ENCODE data around the gene ZP2.
A peak's percentile ranks its signal among the peaks of the same experiment; 100 is the strongest.
"Not testable (repeated sequence)": the region's sequence is repeated elsewhere in the genome, so short reads cannot be mapped to it uniquely, and the experiment has no call there.

The ZP2 gene

DNA sequence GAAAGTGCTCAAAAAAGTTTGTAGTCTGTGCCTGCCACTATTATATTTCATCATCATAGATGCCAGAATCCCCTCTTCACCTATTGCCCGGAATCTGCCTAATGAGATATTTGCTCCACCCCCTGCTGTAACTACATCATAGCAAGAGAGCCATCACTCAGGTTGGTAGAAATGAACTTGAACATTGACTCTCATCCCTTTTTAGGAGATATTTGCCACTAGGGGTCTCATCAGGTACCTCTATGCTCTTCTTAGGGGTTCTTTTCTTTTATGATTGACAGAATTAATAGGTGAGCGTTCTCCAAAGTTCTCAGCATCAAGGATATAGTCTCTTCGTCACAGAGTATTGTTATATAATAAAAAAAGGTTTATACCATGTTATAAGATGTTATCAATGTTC lies 42.1 kb upstream of the ZP2 start:
- TF ChIP-seq EZH2phosphoT487 (IDR thresholded peaks at IDR 0.05; ENCODE audit: borderline replicate concordance, low read length) = no peak
- TF ChIP-seq, protein P1, sequence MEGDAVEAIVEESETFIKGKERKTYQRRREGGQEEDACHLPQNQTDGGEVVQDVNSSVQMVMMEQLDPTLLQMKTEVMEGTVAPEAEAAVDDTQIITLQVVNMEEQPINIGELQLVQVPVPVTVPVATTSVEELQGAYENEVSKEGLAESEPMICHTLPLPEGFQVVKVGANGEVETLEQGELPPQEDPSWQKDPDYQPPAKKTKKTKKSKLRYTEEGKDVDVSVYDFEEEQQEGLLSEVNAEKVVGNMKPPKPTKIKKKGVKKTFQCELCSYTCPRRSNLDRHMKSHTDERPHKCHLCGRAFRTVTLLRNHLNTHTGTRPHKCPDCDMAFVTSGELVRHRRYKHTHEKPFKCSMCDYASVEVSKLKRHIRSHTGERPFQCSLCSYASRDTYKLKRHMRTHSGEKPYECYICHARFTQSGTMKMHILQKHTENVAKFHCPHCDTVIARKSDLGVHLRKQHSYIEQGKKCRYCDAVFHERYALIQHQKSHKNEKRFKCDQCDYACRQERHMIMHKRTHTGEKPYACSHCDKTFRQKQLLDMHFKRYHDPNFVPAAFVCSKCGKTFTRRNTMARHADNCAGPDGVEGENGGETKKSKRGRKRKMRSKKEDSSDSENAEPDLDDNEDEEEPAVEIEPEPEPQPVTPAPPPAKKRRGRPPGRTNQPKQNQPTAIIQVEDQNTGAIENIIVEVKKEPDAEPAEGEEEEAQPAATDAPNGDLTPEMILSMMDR (IDR thresholded peaks at IDR 0.05; ENCODE audit: low read depth, low read length, poor library complexity, severe bottlenecking) = peak; percentile 26
- Histone ChIP-seq H3K4me3 (ENCODE audit: low read length) (no peak overlapping the region), H3K27ac (ENCODE audit: low read depth, low read length) (no peak overlapping the region), H3K4me1 (ENCODE audit: control insufficient read depth, low read length) (peaks cover 11% of the 10 kb centered on the region), H3K79me2 (ENCODE audit: control insufficient read depth, low read length) (no peaks in the 10 kb centered on the region), H3F3A (ENCODE audit: control insufficient read depth, insufficient read depth) (no peaks in the 10 kb centered on the region), H3K27me3 (ENCODE audit: control insufficient read depth, low read length) (peaks cover 53% of the 10 kb centered on the region), H3K9me3 (ENCODE audit: control insufficient read depth, insufficient read depth, low read length) (no peaks in the 10 kb centered on the region), H3K36me3 (ENCODE audit: control insufficient read depth, low read length) (no peaks in the 10 kb centered on the region), H3K9me2 (replicated peaks; ENCODE audit: control insufficient read depth, low read length) (no peaks in the 10 kb centered on the region), H4K20me1 (ENCODE audit: control insufficient read depth, insufficient read depth, low read depth, low read length) (no peaks in the 10 kb centered on the region), H3K4me2 (ENCODE audit: low read length) (no peak overlapping the region)

DNA sequence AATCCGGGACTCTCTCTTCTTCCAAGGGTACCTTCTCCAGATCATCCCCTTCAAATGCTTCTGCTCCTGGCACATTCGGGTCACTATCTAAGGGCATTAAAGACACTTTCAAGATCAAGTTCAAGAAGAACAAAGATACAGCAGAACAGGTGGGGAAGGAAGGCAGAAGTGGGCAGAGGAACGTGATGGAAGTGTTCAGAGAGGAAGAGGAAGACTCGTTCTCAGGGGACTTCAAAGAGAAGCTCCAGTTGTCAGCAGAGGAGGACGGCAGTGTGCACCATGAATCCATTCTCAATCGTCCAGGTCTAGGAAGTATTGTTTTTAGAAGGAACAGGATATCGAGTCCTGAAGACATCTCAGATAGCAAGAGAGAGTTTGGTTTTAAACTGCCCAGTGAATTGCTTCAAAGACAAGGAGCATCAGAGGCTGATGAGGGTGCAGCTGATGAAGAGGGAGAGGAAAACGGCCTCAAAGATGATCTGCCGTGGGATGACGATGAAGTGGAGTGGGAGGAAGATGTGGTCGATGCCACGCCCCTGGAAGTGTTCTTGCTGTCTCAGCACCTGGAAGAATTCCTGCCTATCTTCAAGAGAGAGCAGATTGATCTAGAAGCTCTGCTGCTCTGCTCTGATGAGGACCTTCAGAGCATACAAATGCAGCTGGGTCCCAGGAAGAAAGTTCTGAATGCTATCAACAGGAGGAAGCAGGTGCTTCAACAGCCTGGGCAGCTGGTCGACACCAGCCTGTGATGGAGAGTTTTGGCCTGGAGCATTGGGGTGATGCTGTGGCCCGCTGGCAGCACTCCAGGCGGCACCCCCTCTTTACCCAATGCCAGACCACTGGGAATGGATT lies 38.9 kb upstream of the ZP2 start:
- no peaks in the 10 kb centered on the region for H3F3A ChIP-seq (ENCODE audit: control insufficient read depth, insufficient read depth)
- H3K4me2 ChIP-seq (ENCODE audit: low read length) = peak overlapping the region; percentile 41
- H3K27me3 ChIP-seq (ENCODE audit: control insufficient read depth, low read length) = peaks cover 41% of the 10 kb centered on the region
- H3K4me1 ChIP-seq (ENCODE audit: control insufficient read depth, low read length) = peaks cover 11% of the 10 kb centered on the region
- no peaks in the 10 kb centered on the region for H3K36me3 ChIP-seq (ENCODE audit: control insufficient read depth, low read length)
- H3K9me3 ChIP-seq (ENCODE audit: control insufficient read depth, insufficient read depth, low read length) = no peaks in the 10 kb centered on the region
- H3K4me3 ChIP-seq (ENCODE audit: low read length) = peak overlapping the region; percentile 25; the same call in 1 of the 2 replicates
- no peak overlapping the region for H3K27ac ChIP-seq (ENCODE audit: low read depth, low read length)
- H3K9me2 ChIP-seq (replicated peaks; ENCODE audit: control insufficient read depth, low read length) = no peaks in the 10 kb centered on the region
- no peaks in the 10 kb centered on the region for H4K20me1 ChIP-seq (ENCODE audit: control insufficient read depth, insufficient read depth, low read depth, low read length)
- no peaks in the 10 kb centered on the region for H3K79me2 ChIP-seq (ENCODE audit: control insufficient read depth, low read length)
- no peak for TF ChIP-seq EZH2phosphoT487 (IDR thresholded peaks at IDR 0.05; ENCODE audit: borderline replicate concordance, low read length)
- TF ChIP-seq, protein P1 (IDR thresholded peaks at IDR 0.05; ENCODE audit: low read depth, low read length, poor library complexity, severe bottlenecking) = no peak

DNA sequence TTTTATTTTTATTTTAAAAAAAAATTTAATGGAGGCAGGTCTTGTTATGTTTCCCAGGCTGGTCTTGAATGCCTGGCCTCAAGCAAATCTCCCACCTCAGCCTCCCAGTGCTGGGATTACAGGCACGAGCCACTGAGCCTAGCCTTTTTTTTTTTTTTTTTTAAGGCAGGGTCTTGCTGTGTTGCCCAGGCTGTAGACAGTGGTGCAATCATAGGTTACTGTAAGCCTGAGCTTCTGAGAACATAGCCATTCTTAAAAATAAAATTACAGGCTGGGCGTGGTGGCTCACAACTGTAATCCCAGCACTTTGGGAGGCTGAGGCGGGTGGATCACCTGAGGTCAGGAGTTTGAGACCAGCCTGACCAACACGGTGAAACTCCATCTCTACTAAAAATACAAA lies 36.8 kb upstream of the ZP2 start:
- H3K4me3 ChIP-seq (ENCODE audit: low read length) = not testable (repeated sequence)

DNA sequence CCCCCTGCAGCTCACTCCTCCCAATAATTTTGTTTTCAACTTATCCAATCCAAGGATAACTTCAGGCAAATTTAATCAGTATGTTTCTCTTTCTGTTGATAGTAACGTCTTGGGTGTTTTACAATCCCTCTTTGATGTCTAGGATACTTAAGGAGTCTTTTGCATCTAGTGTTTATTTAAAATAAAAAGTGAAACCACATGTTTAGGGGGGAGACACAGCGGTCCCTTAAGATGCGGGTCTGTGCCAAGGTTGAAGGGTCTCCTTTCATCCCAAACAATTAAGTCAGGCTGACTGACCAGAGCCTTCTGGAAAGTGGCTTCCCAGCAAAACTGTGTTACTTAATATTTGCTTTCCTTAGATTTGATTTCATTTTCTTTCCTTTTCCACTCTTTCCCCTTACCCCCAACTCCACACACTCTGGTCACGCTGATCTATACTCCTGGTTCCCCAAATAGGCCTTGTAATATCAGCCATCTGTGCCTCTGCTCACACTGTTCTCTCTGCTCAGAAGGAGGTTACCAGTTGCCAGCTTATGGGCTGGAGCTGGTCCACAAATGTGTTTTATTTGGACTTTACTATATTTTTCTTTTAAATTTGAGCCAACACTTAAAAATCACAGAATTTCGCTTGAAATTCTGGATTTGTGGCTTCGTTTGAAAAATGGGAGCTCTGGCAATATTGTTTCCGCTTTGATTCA lies 33.3 kb upstream of the ZP2 start:
- peaks cover 33% of the 10 kb centered on the region for H3K27me3 ChIP-seq (ENCODE audit: control insufficient read depth, low read length)
- H3K27ac ChIP-seq (ENCODE audit: low read depth, low read length) = no peak overlapping the region

More for the DNA sequence above, 36.8 kb upstream of the ZP2 start:
- H3K79me2 ChIP-seq (ENCODE audit: control insufficient read depth, low read length); H3F3A ChIP-seq (ENCODE audit: control insufficient read depth, insufficient read depth); H3K36me3 ChIP-seq (ENCODE audit: control insufficient read depth, low read length); H3K27ac ChIP-seq (ENCODE audit: low read depth, low read length); H3K4me2 ChIP-seq (ENCODE audit: low read length); H3K9me3 ChIP-seq (ENCODE audit: control insufficient read depth, insufficient read depth, low read length); H3K9me2 ChIP-seq (replicated peaks; ENCODE audit: control insufficient read depth, low read length); H4K20me1 ChIP-seq (ENCODE audit: control insufficient read depth, insufficient read depth, low read depth, low read length): not testable (repeated sequence)
- peaks cover 41% of the 10 kb centered on the region for H3K27me3 ChIP-seq (ENCODE audit: control insufficient read depth, low read length)
- H3K4me1 ChIP-seq (ENCODE audit: control insufficient read depth, low read length) = peaks cover 11% of the 10 kb centered on the region

More for the DNA sequence above, 33.3 kb upstream of the ZP2 start:
- H3K36me3 ChIP-seq (ENCODE audit: control insufficient read depth, low read length) = no peaks in the 10 kb centered on the region
- H3K9me2 ChIP-seq (replicated peaks; ENCODE audit: control insufficient read depth, low read length) = no peaks in the 10 kb centered on the region
- H3K79me2 ChIP-seq (ENCODE audit: control insufficient read depth, low read length) = no peaks in the 10 kb centered on the region
- no peak overlapping the region for H3K4me2 ChIP-seq (ENCODE audit: low read length)
- no peaks in the 10 kb centered on the region for H3K9me3 ChIP-seq (ENCODE audit: control insufficient read depth, insufficient read depth, low read length)
- H3F3A ChIP-seq (ENCODE audit: control insufficient read depth, insufficient read depth) = no peaks in the 10 kb centered on the region
- H3K4me1 ChIP-seq (ENCODE audit: control insufficient read depth, low read length) = no peaks in the 10 kb centered on the region
- TF ChIP-seq, protein P1 (IDR thresholded peaks at IDR 0.05; ENCODE audit: low read depth, low read length, poor library complexity, severe bottlenecking) = no peak
- no peak for TF ChIP-seq EZH2phosphoT487 (IDR thresholded peaks at IDR 0.05; ENCODE audit: borderline replicate concordance, low read length)
- no peaks in the 10 kb centered on the region for H4K20me1 ChIP-seq (ENCODE audit: control insufficient read depth, insufficient read depth, low read depth, low read length)
- H3K4me3 ChIP-seq (ENCODE audit: low read length) = no peak overlapping the region
